Ectodermal cell (in vitro differentiated cells): ENCODE data around the gene C2orf78.
"Not testable (repeated sequence)": the region's sequence is repeated elsewhere in the genome, so short reads cannot be mapped to it uniquely, and the experiment has no call there.

Source experiments
- H3K27ac ChIP-seq: 2 replicates; pipeline ENCODE4 v1.7.0; 2013; ENCODE audit warnings: mild to moderate bottlenecking, low read depth, low read length; ENCODE audit not compliant: insufficient read depth, poor library complexity, severe bottlenecking
- H3K27me3 ChIP-seq: 2 replicates; pipeline ENCODE4 v1.7.0; 2013; ENCODE audit warnings: mild to moderate bottlenecking, low read length; ENCODE audit not compliant: insufficient read depth, control insufficient read depth, poor library complexity, severe bottlenecking
- H3K36me3 ChIP-seq: one replicate; pipeline ENCODE4 v1.7.0; 2013; ENCODE audit warnings: low read length; ENCODE audit not compliant: control insufficient read depth, insufficient read depth
- H3K4me1 ChIP-seq: one replicate; pipeline ENCODE4 v1.7.0; 2013; ENCODE audit warnings: low read length; ENCODE audit not compliant: control insufficient read depth, insufficient read depth
- H3K4me3 ChIP-seq: 2 replicates; pipeline ENCODE4 v1.7.0; 2013; ENCODE audit warnings: low read depth, low read length, control low read depth; ENCODE audit not compliant: insufficient read depth
- H3K9me3 ChIP-seq: 2 replicates; pipeline ENCODE4 v1.7.0; 2013; ENCODE audit warnings: mild to moderate bottlenecking, low read length, moderate library complexity; ENCODE audit not compliant: control insufficient read depth
- WGBS, 2 experiments: methylation state at CpG; one replicate each; pipeline ENCODE4 v1.1.7; 2013; ENCODE audit warnings: missing lambda C conversion rate in 2 of 2; 5-methylcytosine and 5-hydroxymethylcytosine counted together

The C2orf78 gene

GRCh38 chr2:73779467-73780236, 4.3 kb upstream of the C2orf78 start, which contains the start of gene DUSP11:
Gene DUSP11, minus strand, starts transcription at chr2:73780103. Its CDS starts 129 bp downstream, at chr2:73779974.
- H3K27me3 ChIP-seq = no peaks in the 10 kb centered on the region
- WGBS, 2 experiments = 0 to 1% methylated on average over 40 of the region's 40 CpGs
- peak within 1 kb of the TSS; percentile 89 for H3K4me3 ChIP-seq
- H3K36me3 ChIP-seq = peaks cover 2% of the 10 kb centered on the region
- H3K9me3 ChIP-seq = no peaks in the 10 kb centered on the region
- H3K4me1 ChIP-seq = peaks cover 4% of the 10 kb centered on the region
- no peak within 1 kb of the TSS for H3K27ac ChIP-seq

DNA sequence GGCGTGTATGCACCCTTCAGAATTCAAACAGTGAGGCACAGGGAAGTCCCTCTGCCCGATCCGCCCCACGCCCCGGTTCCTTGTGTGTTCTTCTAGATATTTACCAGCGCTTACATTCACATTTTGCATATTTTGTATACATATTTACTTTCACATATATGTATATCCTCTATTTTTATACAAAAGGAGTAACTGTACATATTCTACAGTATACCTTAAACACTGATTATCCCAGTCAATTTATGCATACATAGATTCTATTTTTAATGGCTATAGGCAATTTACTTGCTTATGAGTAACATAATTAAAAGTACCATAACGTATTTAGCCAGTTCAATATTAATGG, 3.8 kb upstream of the C2orf78 start:
- H3K4me3 ChIP-seq = peak overlapping the region; percentile 89

GRCh38 chr2:73783402-73783801, 581 bp upstream of the C2orf78 start:
- not testable (repeated sequence) for H3K36me3 ChIP-seq, H3K27me3 ChIP-seq, H3K9me3 ChIP-seq, H3K4me1 ChIP-seq, H3K27ac ChIP-seq, H3K4me3 ChIP-seq
- 83 to 84% methylated on average over 14 to 15 of the region's 15 CpGs for WGBS, 2 experiments

More for the DNA sequence above, 3.8 kb upstream of the C2orf78 start:
- Histone ChIP-seq H3K36me3 (no peaks in the 10 kb centered on the region), H3K27me3 (no peaks in the 10 kb centered on the region), H3K4me1 (peaks cover 4% of the 10 kb centered on the region), H3K27ac (no peak overlapping the region), H3K9me3 (no peaks in the 10 kb centered on the region)
- 2 to 8% methylated on average over 6 to 7 of the region's 7 CpGs for WGBS, 2 experiments

- Histone ChIP-seq H3K36me3 (no peaks in the 10 kb centered on the region), H3K27me3 (peaks cover 44% of the 10 kb centered on the region)
These were observed 27.9 kb downstream of the C2orf78 start for GRCh38 chr2:73811878-73812277.

GRCh38 chr2:73812635-73813034, 28.7 kb downstream of the C2orf78 start:
- Histone ChIP-seq H3K27me3 (peaks cover 44% of the 10 kb centered on the region), H3K27ac (no peak overlapping the region)

More at GRCh38 chr2:73811878-73812277, 27.9 kb downstream of the C2orf78 start:
- no peak overlapping the region for H3K4me3 ChIP-seq
- H3K4me1 ChIP-seq = no peaks in the 10 kb centered on the region
- H3K9me3 ChIP-seq = no peaks in the 10 kb centered on the region
- H3K27ac ChIP-seq = no peak overlapping the region

DNA sequence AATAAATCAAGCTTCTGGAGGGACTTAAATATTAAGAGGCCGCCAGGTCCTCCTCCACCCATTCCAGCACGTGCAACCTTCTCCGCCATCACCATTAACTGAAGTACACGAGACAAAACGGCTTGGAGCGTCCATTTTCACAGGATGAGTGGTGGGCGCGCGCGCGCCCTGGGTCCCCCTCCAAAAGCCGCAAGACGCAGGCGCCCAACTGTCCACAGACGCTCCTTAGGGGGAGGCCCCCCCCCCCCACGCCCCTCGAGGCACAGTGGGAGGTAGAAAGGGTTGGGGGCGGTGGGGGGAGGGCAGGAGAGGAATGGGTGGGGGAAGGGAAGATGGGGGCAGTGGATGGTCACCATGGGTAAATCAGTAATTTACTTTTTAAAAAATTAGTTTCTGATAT, 34.3 kb downstream of the C2orf78 start:
- Histone ChIP-seq H3K36me3 (no peaks in the 10 kb centered on the region), H3K9me3 (no peaks in the 10 kb centered on the region), H3K27ac (no peak overlapping the region), H3K4me3 (no peak overlapping the region), H3K27me3 (peaks cover 55% of the 10 kb centered on the region), H3K4me1 (no peaks in the 10 kb centered on the region)
- WGBS, 2 experiments = 93 to 96% methylated on average over 15 to 18 of the region's 18 CpGs

More at GRCh38 chr2:73812635-73813034, 28.7 kb downstream of the C2orf78 start:
- H3K4me1 ChIP-seq = no peaks in the 10 kb centered on the region
- no peaks in the 10 kb centered on the region for H3K36me3 ChIP-seq
- H3K9me3 ChIP-seq = no peaks in the 10 kb centered on the region
- H3K4me3 ChIP-seq = no peak overlapping the region

DNA sequence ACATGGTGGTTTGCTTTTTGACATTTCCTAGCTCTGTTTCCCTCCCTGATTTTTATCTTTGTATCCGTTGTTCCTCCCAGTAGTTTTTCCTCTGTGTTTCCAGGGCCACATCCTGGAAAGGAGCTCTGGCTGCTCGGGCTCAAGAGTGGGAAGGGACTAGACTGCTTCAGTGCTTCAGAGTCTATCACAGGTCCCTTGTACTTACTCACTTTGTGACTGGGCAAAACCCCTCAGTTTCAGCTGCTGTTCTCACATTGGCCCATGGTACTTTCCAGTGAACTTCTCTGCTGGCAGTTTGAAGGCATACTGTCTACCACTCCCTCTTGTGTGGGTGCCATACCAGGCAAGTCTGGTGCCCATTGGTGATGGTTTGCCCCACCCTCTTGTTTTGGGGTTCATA, 37.2 kb downstream of the C2orf78 start:
- Histone ChIP-seq H3K4me3 (no peak overlapping the region), H3K4me1 (no peaks in the 10 kb centered on the region), H3K36me3 (no peaks in the 10 kb centered on the region), H3K27me3 (peaks cover 50% of the 10 kb centered on the region), H3K27ac (no peak overlapping the region), H3K9me3 (no peaks in the 10 kb centered on the region)
- WGBS, 2 experiments = 75 to 78% methylated on average over 2 of the region's 2 CpGs

- no peak overlapping the region for H3K4me3 ChIP-seq
These were observed 37.7 kb downstream of the C2orf78 start for GRCh38 chr2:73821669-73822068.

GRCh38 chr2:73822276-73822675, 38.3 kb downstream of the C2orf78 start:
- H3K36me3 ChIP-seq = no peaks in the 10 kb centered on the region
- H3K4me1 ChIP-seq = no peaks in the 10 kb centered on the region
- H3K27ac ChIP-seq = no peak overlapping the region
- 85 to 94% methylated on average over 1 of the region's 1 CpG for WGBS, 2 experiments
- H3K9me3 ChIP-seq = no peaks in the 10 kb centered on the region
- no peak overlapping the region for H3K4me3 ChIP-seq
- H3K27me3 ChIP-seq = peaks cover 60% of the 10 kb centered on the region

More at GRCh38 chr2:73821669-73822068, 37.7 kb downstream of the C2orf78 start:
- WGBS, 2 experiments = 83% methylated on average over 2 of the region's 2 CpGs
- Histone ChIP-seq H3K27ac (no peak overlapping the region), H3K27me3 (peaks cover 54% of the 10 kb centered on the region), H3K9me3 (no peaks in the 10 kb centered on the region), H3K36me3 (no peaks in the 10 kb centered on the region), H3K4me1 (no peaks in the 10 kb centered on the region)

DNA sequence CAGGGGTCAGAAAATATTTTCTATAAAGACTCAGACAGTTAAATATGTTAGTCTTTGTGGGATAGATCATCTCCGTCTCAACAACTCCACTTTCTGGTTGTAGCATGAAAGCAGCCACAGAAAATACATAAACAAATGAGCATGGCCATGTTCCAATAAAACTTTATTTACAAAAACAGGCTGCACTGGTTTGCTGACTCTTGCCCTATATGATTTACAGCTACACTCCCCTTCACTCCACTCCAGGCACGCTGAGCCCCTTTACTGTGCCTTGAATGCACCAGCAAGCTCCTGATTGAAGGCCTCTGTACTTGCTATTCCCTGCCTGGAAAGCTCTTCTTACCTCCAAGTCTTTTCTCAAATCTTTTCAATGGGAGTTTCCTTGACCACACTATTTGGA, 39.0 kb downstream of the C2orf78 start:
- WGBS, 2 experiments = 85% methylated on average over 2 of the region's 2 CpGs
- Histone ChIP-seq H3K36me3 (no peaks in the 10 kb centered on the region), H3K27me3 (peaks cover 67% of the 10 kb centered on the region), H3K27ac (no peak overlapping the region), H3K4me1 (no peaks in the 10 kb centered on the region), H3K4me3 (no peak overlapping the region), H3K9me3 (no peaks in the 10 kb centered on the region)
